Memory B cell (primary cell): Measurements from ENCODE around the gene TENT5C.

Experiments used
- ATAC-seq: fragments of 150-1000 bp; cut with Tn5 transposase; 2 replicates; pipeline ENCODE4 v1.10.0; 2021; ENCODE audit warnings: low read depth, mild to moderate bottlenecking, moderate library complexity
- DNase-seq, 2 donors: peaks; one replicate each; pipeline ENCODE4 v3.0.0; 2022; ENCODE audit warnings: low spot score in 2 of 2
- H3K27ac Mint-ChIP-seq: one replicate; pipeline ENCODE4 v1.8.0; 2022; ENCODE audit warnings: mild to moderate bottlenecking, moderate library complexity, mixed read lengths
- H3K27me3 Mint-ChIP-seq: one replicate; pipeline ENCODE4 v1.8.0; 2022; ENCODE audit warnings: mixed read lengths
- H3K36me3 Mint-ChIP-seq: one replicate; pipeline ENCODE4 v1.8.0; 2022; ENCODE audit warnings: mild to moderate bottlenecking, mixed read lengths
- H3K4me1 Mint-ChIP-seq: one replicate; pipeline ENCODE4 v1.8.0; 2022; ENCODE audit warnings: mixed read lengths
- H3K4me3 Mint-ChIP-seq: one replicate; pipeline ENCODE4 v1.8.0; 2022; ENCODE audit warnings: mild to moderate bottlenecking, moderate library complexity, mixed read lengths
- H3K9me3 Mint-ChIP-seq: one replicate; pipeline ENCODE4 v1.8.0; 2022; ENCODE audit warnings: mixed read lengths

TENT5C gene

DNA sequence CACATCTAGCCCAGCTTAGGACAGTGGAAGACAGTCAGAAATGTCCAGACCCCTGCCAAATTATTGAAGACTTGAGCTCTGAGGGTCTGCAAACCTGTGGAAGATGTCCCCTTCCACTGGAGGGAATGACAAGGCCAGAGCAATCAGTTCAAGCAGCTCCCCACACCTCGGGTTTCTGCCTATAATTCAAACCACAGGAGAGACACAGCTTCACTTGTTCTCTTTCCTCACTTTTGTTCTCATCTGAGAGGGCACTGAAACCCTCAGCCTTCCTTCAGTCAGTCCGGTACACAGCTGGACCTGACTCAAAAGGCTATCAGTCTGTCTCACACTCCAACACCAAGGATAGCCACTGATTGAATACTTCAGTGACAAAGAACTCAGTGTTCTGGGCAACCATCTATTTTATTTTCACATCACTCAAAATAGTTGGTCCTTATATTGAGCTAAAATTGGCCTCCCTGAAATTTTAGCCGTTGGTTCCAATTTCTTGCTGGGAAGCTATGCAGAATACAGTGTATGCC is 70.1 kb downstream of the TENT5C start:
- H3K9me3 Mint-ChIP-seq, result no peaks in the 10 kb centered on the region
- peaks cover 2% of the 10 kb centered on the region for H3K27me3 Mint-ChIP-seq
- DNase-seq (no peak), ATAC-seq (no peak)
- peaks cover 13% of the 10 kb centered on the region for H3K4me1 Mint-ChIP-seq
- H3K36me3 Mint-ChIP-seq, result no peaks in the 10 kb centered on the region
- H3K4me3 Mint-ChIP-seq, result no peak overlapping the region
- no peak overlapping the region for H3K27ac Mint-ChIP-seq

DNA sequence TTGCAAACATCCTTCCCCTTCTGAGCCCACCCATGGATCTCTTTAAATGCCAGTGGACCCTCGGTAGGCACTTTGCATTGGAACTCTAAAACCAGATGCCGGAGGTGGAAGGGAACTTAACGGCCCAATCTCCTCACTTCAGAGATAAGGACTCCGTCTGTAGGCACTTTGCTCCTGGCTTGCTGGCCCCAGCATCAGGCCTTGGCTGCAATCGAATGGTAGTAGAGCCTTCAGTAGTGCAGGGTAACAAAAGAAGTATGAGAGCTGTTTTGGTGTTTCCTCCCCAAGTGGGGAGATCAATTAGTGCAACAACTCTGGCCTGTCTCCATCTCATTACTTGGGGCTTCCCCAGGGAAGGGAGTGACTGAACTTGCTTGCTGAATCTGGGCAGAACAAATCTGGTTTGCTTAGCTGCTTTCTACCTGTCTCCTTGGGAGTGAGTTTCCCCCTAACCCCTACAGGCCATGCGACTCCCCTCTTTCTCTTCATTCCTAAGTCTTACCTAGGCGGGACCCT is 70.8 kb downstream of the TENT5C start:
- Mint-ChIP-seq H3K4me3 (no peak overlapping the region), H3K4me1 (peaks cover 13% of the 10 kb centered on the region), H3K36me3 (no peaks in the 10 kb centered on the region), H3K27me3 (peaks cover 2% of the 10 kb centered on the region), H3K27ac (no peak overlapping the region), H3K9me3 (no peaks in the 10 kb centered on the region)
- DNase-seq (no peak), ATAC-seq (peak; percentile 41)
